Osteocyte (in vitro differentiated cells): ENCODE measurements around the gene CUL7. TPM values are rescaled to one million over a fixed set of nuclear protein-coding genes. Genes with fewer than 3 reads are reported as not detected.
A peak's percentile ranks its signal among the peaks of the same experiment; 100 is the strongest.

Experiments
- DNase-seq: peaks from one replicate; pipeline ENCODE4 v3.0.0; 2021; ENCODE audit warnings: mixed read lengths; ENCODE audit not compliant: unreplicated experiment; ENCODE audit errors: extremely low spot score
- H3K27ac Mint-ChIP-seq: one replicate; pipeline ENCODE4 v1.8.0; 2021; ENCODE audit warnings: mild to moderate bottlenecking, mixed read lengths; ENCODE audit not compliant: unreplicated experiment
- H3K27me3 Mint-ChIP-seq: one replicate; pipeline ENCODE4 v1.8.0; 2021; ENCODE audit warnings: mixed read lengths; ENCODE audit not compliant: unreplicated experiment
- H3K36me3 Mint-ChIP-seq: one replicate; pipeline ENCODE4 v1.8.0; 2021; ENCODE audit warnings: mixed read lengths; ENCODE audit not compliant: unreplicated experiment
- H3K4me1 Mint-ChIP-seq: one replicate; pipeline ENCODE4 v1.8.0; 2021; ENCODE audit warnings: mixed read lengths; ENCODE audit not compliant: unreplicated experiment
- H3K4me3 Mint-ChIP-seq: one replicate; pipeline ENCODE4 v1.8.0; 2021; ENCODE audit warnings: mild to moderate bottlenecking, moderate library complexity, mixed read lengths; ENCODE audit not compliant: unreplicated experiment
- H3K9me3 Mint-ChIP-seq: one replicate; pipeline ENCODE4 v1.8.0; 2021; ENCODE audit warnings: mixed read lengths; ENCODE audit not compliant: unreplicated experiment
- total RNA-seq: library from RNA; stranded (reverse); gene quantifications from 2 replicates; pipeline ENCODE4 v1.2.1, GENCODE V29; 2021
- TF ChIP-seq, protein P1 (sequence below): fragments of 200-600 bp; sonication (generic); IDR thresholded peaks from 2 replicates; pipeline ENCODE4 v1.5.0; 2021; ENCODE audit warnings: antibody characterized with exemption, mild to moderate bottlenecking, moderate library complexity

The CUL7 gene
- total RNA-seq, 1 donor from 2014 or later: 59.9 TPM

- no peak for DNase-seq
- TF ChIP-seq, protein P1, sequence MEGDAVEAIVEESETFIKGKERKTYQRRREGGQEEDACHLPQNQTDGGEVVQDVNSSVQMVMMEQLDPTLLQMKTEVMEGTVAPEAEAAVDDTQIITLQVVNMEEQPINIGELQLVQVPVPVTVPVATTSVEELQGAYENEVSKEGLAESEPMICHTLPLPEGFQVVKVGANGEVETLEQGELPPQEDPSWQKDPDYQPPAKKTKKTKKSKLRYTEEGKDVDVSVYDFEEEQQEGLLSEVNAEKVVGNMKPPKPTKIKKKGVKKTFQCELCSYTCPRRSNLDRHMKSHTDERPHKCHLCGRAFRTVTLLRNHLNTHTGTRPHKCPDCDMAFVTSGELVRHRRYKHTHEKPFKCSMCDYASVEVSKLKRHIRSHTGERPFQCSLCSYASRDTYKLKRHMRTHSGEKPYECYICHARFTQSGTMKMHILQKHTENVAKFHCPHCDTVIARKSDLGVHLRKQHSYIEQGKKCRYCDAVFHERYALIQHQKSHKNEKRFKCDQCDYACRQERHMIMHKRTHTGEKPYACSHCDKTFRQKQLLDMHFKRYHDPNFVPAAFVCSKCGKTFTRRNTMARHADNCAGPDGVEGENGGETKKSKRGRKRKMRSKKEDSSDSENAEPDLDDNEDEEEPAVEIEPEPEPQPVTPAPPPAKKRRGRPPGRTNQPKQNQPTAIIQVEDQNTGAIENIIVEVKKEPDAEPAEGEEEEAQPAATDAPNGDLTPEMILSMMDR: no peak
- H3K4me3 Mint-ChIP-seq: no peak overlapping the region
Measured at GRCh38 chr6:43090559-43090956, 36.9 kb upstream of the CUL7 start.

GRCh38 chr6:43089874-43090558 is 36.4 kb upstream of the CUL7 start:
- Mint-ChIP-seq H3K9me3 (no peaks in the 10 kb centered on the region), H3K4me3 (no peak overlapping the region), H3K27me3 (no peaks in the 10 kb centered on the region), H3K4me1 (peaks cover 48% of the 10 kb centered on the region), H3K36me3 (no peaks in the 10 kb centered on the region), H3K27ac (peak overlapping the region; percentile 74)
- TF ChIP-seq, protein P1: no peak
- no peak for DNase-seq

More at GRCh38 chr6:43090559-43090956, 36.9 kb upstream of the CUL7 start:
- Mint-ChIP-seq H3K4me1 (peaks cover 51% of the 10 kb centered on the region), H3K9me3 (no peaks in the 10 kb centered on the region), H3K27ac (peak overlapping the region; percentile 74), H3K36me3 (no peaks in the 10 kb centered on the region), H3K27me3 (no peaks in the 10 kb centered on the region)

- DNase-seq: no peak
- peaks cover 48% of the 10 kb centered on the region for H3K4me1 Mint-ChIP-seq
- no peak overlapping the region for H3K4me3 Mint-ChIP-seq
- H3K9me3 Mint-ChIP-seq: no peaks in the 10 kb centered on the region
- no peaks in the 10 kb centered on the region for H3K27me3 Mint-ChIP-seq
- TF ChIP-seq, protein P1: no peak
- H3K27ac Mint-ChIP-seq: peak overlapping the region; percentile 31
- H3K36me3 Mint-ChIP-seq: no peaks in the 10 kb centered on the region
Measured at GRCh38 chr6:43089467-43089866, 35.8 kb upstream of the CUL7 start.

DNA sequence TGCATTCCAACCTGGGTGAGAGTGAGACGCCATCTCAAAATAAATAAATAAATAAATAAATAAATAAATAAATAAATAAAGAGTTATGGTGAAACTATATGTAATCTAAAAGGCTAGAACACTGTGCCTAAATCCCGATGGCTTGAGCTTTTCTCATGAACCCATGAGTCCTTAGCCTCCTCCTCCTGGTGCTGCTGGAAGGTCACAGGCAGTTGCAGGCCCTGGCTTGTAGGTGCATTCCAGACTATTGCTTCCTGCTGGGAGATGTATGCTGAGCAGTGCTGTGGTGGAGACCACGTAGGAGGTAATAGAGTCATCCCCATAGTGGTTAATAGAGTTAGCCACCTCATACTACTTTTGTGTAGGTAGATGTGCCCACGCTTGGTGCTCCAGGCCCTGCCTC is 35.0 kb upstream of the CUL7 start:
- Mint-ChIP-seq H3K27ac (no peak overlapping the region), H3K27me3 (no peaks in the 10 kb centered on the region), H3K9me3 (no peaks in the 10 kb centered on the region), H3K4me3 (no peak overlapping the region), H3K36me3 (no peaks in the 10 kb centered on the region), H3K4me1 (peaks cover 44% of the 10 kb centered on the region)
- TF ChIP-seq, protein P1: no peak
- DNase-seq: no peak

DNA sequence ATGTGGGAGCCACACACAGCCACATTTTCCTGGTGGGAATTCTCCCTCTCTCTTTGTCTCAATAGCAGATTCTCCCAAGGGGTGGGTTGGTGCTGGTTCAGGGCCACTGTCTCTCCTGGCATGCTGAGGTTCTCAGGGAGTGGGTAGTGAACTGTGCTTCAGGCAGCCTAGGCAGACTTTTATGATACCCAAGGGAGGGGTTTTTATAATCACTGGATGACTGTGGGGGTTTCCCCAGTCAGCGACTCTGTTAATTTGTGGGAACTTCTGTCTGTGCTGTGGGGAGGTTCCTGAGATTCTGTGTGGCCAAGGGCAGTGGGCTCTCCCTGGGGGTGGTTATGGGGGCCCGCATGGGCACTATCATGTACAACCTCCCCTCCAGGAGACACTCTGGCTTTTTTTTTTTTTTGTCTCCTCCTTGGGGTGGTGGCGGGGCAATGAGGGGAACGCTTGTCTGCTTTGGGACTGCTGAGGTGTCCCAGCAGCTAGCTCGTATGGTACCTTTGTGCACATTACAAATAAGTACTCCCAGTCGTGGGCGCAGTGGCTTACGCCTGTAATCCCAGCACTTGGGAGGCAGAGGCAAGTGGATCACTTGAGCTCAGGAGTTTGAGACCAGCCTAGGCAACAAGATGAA is 32.5 kb upstream of the CUL7 start:
- H3K9me3 Mint-ChIP-seq: no peaks in the 10 kb centered on the region
- no peak for DNase-seq
- H3K4me3 Mint-ChIP-seq: no peak overlapping the region
- no peaks in the 10 kb centered on the region for H3K27me3 Mint-ChIP-seq
- peaks cover 46% of the 10 kb centered on the region for H3K4me1 Mint-ChIP-seq
- TF ChIP-seq, protein P1: no peak
- H3K27ac Mint-ChIP-seq: no peak overlapping the region
- H3K36me3 Mint-ChIP-seq: peaks cover under 1% of the 10 kb centered on the region
